Right cardiac atrium (tissue), 5 donors: Measurements from ENCODE around the gene SPATA3. TPM values are rescaled to one million over a fixed set of nuclear protein-coding genes. Genes with fewer than 3 reads are reported as not detected.

ENCODE experiments used
- ATAC-seq, 2 donors: fragments of 200-7000 bp; cut with Tn5 transposase; one replicate each; pipeline versions ENCODE4 v1.8.0 to v1.9.1; 2020; ENCODE audit warnings: moderate library complexity in 2 of 2, mild to moderate bottlenecking in 1 of 2
- DNase-seq, 3 donors: peaks; one replicate each; pipeline ENCODE4 v3.0.0-alpha.2; 2020
- H3K27ac ChIP-seq: one replicate; pipeline ENCODE4 v1.5.1; 2013; ENCODE audit warnings: mild to moderate bottlenecking, low read length, control low read depth, moderate library complexity
- H3K27me3 ChIP-seq: one replicate; pipeline ENCODE4 v1.6.1; 2013; ENCODE audit not compliant: control insufficient read depth, insufficient read depth
- H3K4me1 ChIP-seq: one replicate; pipeline ENCODE4 v1.6.1; 2013; ENCODE audit warnings: low read length; ENCODE audit not compliant: control insufficient read depth, insufficient read depth
- H3K4me3 ChIP-seq: one replicate; pipeline ENCODE4 v1.5.1; 2013; ENCODE audit warnings: low read length, control low read depth
- H3K9me3 ChIP-seq: one replicate; pipeline ENCODE4 v1.6.1; 2013; ENCODE audit warnings: low read length; ENCODE audit not compliant: control insufficient read depth
- WGBS: extraction: QIAGEN DNeasy Blood & Tissue Kit; methylation state at CpG from one replicate; pipeline ENCODE4 v1.1.7; 2013; 5-methylcytosine and 5-hydroxymethylcytosine counted together
- intact Hi-C, 4 donors: fragments of 100-400 bp; cut with DNase I; formaldehyde crosslinking; loops; one replicate each; pipeline versions ENCODE4 v1.11.0 to v1.14.0; 2022 to 2023
- polyA plus RNA-seq: library from polyadenylated mRNA; stranded (reverse); fragments of 200-250 nt; gene quantifications from one replicate; pipeline ENCODE4 v1.2.3, GENCODE V29; 2013
- total RNA-seq, 4 donors: library from RNA; stranded (reverse); fragmentation: NEBNext Ultra II Directional; extraction: Animal tissue kit (Norgen Biotek cat#: 25700); gene quantifications; one replicate each; pipeline ENCODE4 v1.2.1, GENCODE V29; 2021
- donor health status: healthy with polysubstance abuse.
- donor health status: DM: no; HTN: yes; CAD: no.
- donor health status: DM: no; HTN: no; CAD: no.
- donor health status: DM: no; HTN: yes; CAD: no; lungs with severe emphysema.
- donor health status: DM: yes; HTN: yes; CAD: no.

The SPATA3 gene
- total and polyA plus RNA-seq, 5 donors = not detected

DNA sequence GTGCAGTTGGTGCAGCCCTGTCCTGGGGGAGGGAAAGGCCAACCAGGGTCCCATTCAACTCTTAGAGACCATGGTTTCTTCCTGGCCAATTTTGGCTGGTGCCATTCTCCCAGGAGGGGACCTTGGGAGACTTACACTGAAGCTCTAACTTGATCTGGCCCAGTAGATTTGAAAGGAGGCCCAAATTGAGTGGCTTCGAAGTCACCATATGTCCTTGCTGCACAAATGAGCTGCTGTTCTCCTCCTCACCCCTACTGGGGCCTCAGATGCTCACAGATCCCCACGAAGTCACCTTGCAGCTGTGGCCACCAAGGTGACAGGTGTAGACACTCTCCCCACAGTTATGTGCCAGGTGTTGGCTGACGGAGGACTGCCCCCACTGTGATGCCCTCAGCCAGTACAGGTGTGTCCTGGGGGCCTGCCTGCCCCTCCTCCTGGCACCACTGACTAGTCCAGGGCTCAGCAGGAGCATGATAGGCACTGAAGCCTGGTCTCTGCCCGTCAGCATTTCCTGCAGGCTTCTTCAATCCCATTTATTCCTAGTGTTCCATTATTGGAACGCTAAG, 36.7 kb downstream of the SPATA3 start:
- Histone ChIP-seq H3K9me3 (no peaks in the 10 kb centered on the region), H3K4me1 (no peaks in the 10 kb centered on the region), H3K27me3 (peaks cover 2% of the 10 kb centered on the region), H3K27ac (no peak overlapping the region), H3K4me3 (no peak overlapping the region)
- DNase-seq (no peak), ATAC-seq (no peak)
- intact Hi-C loops = no loop called here
- 69% methylated on average over 5 of the region's 5 CpGs for WGBS

DNA sequence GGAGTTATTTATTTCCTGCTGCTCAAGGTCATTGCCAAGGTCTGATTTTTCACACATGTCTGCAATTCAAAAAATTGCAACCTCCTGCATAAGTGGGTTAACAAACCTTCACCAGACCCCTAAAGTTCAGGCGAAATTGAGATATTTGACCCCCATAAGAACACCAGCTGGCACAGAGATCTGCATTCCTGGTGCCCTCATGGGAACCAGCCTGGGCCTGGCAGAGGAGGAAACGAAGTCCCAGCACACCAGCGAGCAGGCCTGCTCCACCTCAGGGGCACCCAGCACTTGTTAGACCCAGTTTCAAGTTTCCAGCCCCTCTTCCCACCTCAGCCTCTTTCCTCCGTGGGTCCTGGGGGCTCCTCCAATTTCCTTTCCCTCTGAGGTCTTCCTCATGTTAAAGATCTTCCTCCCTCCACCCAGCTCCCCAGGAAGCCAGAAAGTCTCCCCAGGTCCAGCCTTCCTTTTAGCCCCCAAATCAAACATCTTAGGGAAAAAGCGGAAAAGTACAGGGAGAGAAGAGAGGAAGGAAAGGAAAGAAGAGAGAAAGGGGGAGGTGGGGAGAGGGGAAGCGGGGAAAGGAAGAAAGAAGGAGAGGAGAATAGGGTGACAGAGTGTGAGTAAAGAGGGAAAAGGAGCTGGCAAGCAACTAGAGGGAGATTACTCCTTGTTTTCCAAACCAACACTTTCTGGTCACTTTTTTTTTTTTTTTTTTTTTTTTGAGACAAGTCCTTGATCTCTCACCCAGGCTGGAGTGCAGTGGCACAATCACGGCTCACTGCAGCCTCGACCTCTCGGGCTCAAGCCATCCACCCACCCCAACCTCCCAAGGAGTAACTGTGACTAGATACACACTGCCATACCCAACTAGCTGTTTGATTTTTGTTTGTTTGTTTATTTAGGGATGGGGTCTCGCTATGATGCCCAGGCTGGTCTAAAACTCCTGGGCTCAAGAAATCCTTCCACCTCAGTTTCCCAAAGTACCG, 37.5 kb downstream of the SPATA3 start:
- Histone ChIP-seq H3K27ac (no peak overlapping the region), H3K27me3 (peaks cover 2% of the 10 kb centered on the region), H3K4me1 (no peaks in the 10 kb centered on the region), H3K9me3 (no peaks in the 10 kb centered on the region), H3K4me3 (no peak overlapping the region)
- DNase-seq (no peak), ATAC-seq (no peak)
- WGBS = 57% methylated on average over 11 of the region's 11 CpGs
- intact Hi-C loops = no loop called here

DNA sequence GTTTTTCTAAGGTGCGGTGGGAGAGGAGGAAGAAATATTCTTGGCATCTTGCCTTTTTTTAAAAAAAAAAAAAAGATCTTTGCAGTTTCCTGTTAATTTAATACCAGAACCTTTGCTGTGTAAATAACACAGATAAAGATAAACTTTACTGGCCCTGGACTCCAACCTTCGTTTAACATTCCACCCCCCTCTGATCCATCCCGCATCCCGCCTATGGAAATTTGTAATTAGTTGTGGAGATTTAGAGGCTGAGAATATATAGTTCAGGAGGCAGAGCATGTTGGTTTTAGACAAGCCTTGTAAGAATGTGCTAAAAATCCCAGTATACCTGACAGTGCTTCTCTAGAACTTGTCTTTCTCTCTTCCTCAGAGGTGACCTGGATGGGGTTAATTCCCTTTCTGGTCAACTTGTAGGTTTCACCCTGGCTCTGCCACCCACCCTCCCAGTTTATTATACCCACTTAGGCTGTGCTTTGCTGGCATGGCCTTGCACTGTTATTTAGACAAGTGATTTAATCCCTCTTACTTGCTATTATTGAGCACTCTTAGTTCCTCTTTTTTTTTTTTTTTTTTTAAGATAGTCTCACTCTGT, 38.5 kb downstream of the SPATA3 start:
- no peak for ATAC-seq
- DNase-seq = no peak
- 29% methylated on average over 4 of the region's 4 CpGs for WGBS
- Histone ChIP-seq H3K27me3 (peaks cover 2% of the 10 kb centered on the region), H3K27ac (no peak overlapping the region), H3K4me1 (no peaks in the 10 kb centered on the region), H3K4me3 (no peak overlapping the region), H3K9me3 (no peaks in the 10 kb centered on the region)
- intact Hi-C loops = no loop called here

DNA sequence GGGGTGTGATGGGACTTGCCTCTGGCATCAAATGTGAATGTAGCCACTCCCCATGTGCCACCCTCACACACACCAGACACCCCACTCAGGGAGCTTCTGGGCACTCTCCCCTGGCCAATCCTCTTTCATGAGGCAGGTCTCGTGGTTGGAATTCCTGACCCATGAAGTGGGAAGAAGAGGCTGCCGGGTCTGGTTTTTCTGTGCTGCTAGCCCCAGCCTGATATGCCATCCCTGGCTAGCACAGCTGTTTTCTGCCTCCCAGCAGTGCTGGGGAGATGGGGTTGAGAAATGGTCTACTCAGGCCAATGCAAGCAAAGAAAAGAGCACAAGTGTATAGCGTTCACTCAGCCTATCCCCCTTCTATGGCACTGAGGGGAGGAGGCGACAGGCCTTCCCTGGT, 40.2 kb downstream of the SPATA3 start:
- no peak overlapping the region for H3K4me3 ChIP-seq
- no peaks in the 10 kb centered on the region for H3K4me1 ChIP-seq
- no peak overlapping the region for H3K27ac ChIP-seq
- ATAC-seq = no peak
- H3K27me3 ChIP-seq = peaks cover 2% of the 10 kb centered on the region
- intact Hi-C loops = no loop called here
- WGBS = 69% methylated on average over 4 of the region's 4 CpGs
- no peak for DNase-seq
- no peaks in the 10 kb centered on the region for H3K9me3 ChIP-seq

DNA sequence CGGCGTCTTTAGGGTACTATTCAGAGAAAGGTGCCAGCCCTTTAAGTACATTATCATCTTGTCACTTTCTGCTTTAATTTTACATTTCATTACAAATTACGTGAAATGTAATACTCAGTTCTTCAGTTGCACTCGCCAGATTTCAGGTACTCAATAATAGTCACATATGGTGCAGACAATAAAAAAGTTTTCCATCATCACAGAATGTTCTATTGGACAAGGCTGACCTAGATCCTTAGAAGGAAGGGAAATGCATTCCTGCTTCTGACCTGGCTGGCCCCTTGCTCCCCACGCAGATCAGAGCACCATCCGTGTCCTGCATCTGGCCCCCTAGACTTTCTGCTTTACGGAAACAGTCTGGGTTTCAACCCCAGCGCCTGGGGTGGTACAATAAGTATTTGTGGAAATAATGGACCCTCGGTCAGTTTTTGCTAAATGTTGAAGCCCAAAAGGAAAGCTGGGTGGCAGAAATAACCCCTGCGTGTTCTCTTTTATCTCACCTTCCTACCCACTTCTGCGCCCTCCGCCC, 40.7 kb downstream of the SPATA3 start:
- H3K4me1 ChIP-seq = no peaks in the 10 kb centered on the region
- no peak for DNase-seq
- intact Hi-C loops = no loop called here
- H3K9me3 ChIP-seq = no peaks in the 10 kb centered on the region
- no peak overlapping the region for H3K27ac ChIP-seq
- no peak overlapping the region for H3K4me3 ChIP-seq
- 53% methylated on average over 12 of the region's 12 CpGs for WGBS
- no peak for ATAC-seq
- peaks cover 2% of the 10 kb centered on the region for H3K27me3 ChIP-seq

DNA sequence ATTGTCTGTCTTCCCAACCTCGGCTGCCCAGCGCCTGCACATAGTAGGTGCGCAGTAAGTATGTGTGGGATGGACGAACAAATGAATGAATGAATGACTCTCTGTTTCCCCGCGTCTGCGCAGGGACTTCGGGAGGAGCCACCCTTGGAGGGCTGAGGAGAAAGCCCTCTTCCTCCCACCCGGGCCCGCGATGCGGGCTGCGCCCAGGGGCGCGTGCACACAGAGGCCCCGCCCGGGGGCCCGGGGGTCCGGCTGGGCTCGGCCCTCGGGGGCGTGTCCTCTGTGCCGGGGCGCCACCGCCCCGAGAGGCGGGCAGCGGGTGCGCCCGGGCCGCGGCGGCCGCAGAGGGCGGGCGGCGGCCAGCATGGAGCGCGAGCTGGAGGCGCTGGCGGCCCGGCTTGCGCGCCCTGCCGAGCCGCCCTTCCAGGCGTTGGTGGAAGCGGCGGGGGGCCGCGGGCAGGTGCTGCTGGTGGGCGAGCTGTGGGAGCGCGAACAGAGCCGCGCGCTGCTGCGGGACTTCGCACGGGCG, 41.3 kb downstream of the SPATA3 start, which contains the start of gene C2orf72:
C2orf72 (plus strand) TSS at position 322 of the 529 bp plus-strand sequence; CDS start at position 365, 43 bp downstream.
- H3K9me3 ChIP-seq = no peaks in the 10 kb centered on the region
- intact Hi-C loops = no loop called here
- ATAC-seq (peak; percentile 20 to 31), DNase-seq (no peak)
- peaks cover 2% of the 10 kb centered on the region for H3K27me3 ChIP-seq
- H3K27ac ChIP-seq = no peak within 1 kb of the TSS
- H3K4me1 ChIP-seq = no peaks in the 10 kb centered on the region
- under 1% methylated on average over 61 of the region's 61 CpGs for WGBS
- H3K4me3 ChIP-seq = peak within 1 kb of the TSS; percentile 85

DNA sequence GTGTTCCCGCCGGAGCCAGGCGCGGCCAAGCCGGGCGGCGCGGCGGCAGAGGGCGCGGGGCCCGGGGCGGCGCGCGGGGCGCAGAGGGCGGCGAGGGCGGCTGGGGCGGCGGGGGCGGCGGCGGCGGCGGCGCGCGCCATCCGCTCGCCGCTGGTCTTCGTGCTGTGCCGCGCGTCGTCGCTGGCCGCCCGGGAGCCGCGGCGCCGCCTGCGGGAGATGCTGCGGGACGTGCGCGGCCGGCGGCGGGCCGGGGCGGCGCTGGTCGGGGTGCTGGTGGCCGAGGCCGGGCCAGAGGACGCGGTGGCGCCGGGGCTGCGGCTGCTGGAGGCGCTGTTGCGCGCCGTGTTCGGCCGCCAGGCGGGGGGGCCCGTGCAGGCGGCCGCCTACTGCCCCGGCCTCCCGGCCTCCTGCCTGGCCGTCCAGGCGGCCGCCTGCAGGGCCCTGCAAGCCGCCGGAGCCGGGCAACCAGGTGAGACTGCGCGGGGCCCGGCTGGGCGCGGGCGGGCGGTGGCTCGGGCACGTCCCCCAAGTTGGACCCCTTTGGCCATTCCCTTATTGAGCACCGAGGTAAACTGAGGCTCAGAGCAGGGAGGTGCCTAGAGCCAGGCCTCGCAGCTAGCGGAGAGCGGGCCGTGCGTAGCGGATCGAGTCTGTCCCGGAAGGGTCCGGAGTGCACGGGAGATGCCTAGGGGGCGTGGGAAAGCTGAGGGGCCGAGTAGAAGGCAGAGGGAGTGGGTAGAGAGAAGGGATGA, 42.0 kb downstream of the SPATA3 start:
- DNase-seq = no peak
- intact Hi-C loops = no loop called here
- H3K27ac ChIP-seq = no peak overlapping the region
- H3K9me3 ChIP-seq = no peaks in the 10 kb centered on the region
- ATAC-seq = no peak
- 2% methylated on average over 103 of the region's 104 CpGs for WGBS
- H3K4me1 ChIP-seq = no peaks in the 10 kb centered on the region
- H3K27me3 ChIP-seq = peaks cover 2% of the 10 kb centered on the region
- peak overlapping the region; percentile 85 for H3K4me3 ChIP-seq

DNA sequence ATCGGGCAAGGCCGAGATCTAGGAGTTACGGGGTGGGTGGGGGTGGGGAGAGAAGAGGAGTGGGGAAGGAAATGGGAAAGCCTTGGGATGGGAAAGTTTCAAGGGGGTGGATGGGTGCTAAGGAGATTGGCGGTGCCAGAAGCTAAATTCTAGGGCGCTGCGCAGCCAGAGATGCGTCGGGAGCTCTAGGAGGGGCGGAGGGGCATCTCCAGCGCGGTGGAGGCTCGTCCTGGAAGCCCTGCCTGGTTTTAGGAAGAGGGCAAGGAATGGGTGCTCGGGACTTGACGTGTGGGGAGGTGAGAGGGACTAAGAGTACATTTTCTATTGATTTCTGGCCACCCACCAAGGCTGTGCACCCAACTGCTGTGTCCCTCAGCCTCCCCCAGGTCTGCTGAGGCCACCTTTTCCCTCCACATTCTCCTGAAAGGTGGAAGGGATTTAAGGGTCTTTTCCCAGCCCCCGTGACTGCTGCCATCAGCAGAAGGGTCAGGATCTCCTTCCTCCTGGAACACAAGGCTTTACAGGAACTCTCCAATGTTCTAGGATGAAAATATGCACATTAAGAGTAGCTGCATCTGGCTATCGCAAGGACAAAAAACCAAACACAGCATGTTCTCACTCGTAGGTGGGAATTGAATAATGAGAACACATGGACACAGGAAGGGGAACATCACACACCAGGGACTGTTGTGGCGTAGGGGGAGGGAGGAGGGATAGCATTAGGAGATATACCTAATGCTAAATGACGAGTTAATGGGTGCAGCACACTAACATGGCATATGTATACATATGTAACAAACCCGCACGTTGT, 42.8 kb downstream of the SPATA3 start:
- Histone ChIP-seq H3K9me3 (no peaks in the 10 kb centered on the region), H3K27me3 (peaks cover 2% of the 10 kb centered on the region), H3K27ac (no peak overlapping the region), H3K4me3 (no peak overlapping the region), H3K4me1 (no peaks in the 10 kb centered on the region)
- DNase-seq (no peak), ATAC-seq (no peak)
- 25% methylated on average over 21 of the region's 21 CpGs for WGBS
- intact Hi-C loops = no loop called here

DNA sequence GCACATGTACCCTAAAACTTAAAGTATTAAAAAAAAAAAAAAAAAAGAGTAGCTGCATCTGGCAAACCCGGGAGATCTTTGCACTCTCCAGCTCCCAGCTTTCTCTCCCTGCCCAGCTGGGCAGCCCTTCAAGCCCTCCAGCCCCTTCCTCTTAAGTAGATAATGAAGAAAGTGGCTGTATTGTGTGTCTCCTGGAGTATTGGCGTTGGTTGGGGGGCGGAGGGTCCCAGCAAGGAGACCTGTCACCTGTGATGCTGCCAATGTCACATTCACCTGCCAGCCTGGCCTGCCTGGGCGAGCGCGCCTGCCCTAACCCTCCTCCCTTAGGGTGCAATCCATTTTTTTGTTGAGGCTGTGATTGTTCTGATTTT, 43.4 kb downstream of the SPATA3 start:
- Histone ChIP-seq H3K9me3 (no peaks in the 10 kb centered on the region), H3K4me1 (no peaks in the 10 kb centered on the region), H3K27ac (no peak overlapping the region), H3K27me3 (peaks cover 2% of the 10 kb centered on the region), H3K4me3 (no peak overlapping the region)
- no peak for DNase-seq
- intact Hi-C loops = no loop called here
- no peak for ATAC-seq
- 73% methylated on average over 6 of the region's 6 CpGs for WGBS

DNA sequence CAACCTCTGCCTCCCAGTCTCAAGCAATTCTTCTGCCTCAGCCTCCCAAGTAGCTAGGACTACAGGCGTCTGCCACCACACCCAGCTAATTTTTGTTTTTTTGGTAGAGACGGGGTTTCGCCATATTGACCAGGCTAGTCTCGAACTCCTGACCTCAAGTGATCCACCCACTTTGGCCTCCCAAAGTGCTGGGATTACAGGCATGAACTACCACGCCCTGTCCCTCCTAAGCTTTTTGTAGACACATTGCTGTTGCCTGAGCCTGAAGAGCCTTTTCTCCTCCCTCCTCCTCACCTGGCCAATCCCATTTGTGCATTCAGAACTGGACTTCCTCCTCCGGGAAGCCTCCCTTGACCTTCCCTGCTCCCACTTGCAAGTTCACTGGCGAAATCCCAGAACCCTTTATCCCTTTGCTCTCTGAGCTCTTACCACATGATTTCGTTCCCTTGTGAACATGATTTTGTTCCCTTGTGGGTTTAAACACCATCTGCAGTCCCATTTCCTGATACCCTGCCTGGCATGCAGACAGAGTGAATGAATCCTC, 44.0 kb downstream of the SPATA3 start:
- H3K4me3 ChIP-seq = no peak overlapping the region
- 71% methylated on average over 8 of the region's 8 CpGs for WGBS
- DNase-seq (no peak), ATAC-seq (no peak)
- peaks cover 2% of the 10 kb centered on the region for H3K27me3 ChIP-seq
- no peaks in the 10 kb centered on the region for H3K9me3 ChIP-seq
- H3K27ac ChIP-seq = no peak overlapping the region
- H3K4me1 ChIP-seq = no peaks in the 10 kb centered on the region
- intact Hi-C loops = no loop called here
